Measurements from ENCODE around the gene METTL16.

METTL16 gene

GRCh38 chr17:2481760-2482159 is 29.9 kb downstream of the METTL16 start:
- no peak overlapping the region for H3K9ac ChIP-seq
- peak overlapping the region; percentile 69; the same call in 1 of the 2 replicates for H3K4me2 ChIP-seq
- peaks cover 52% of the 10 kb centered on the region for H3K4me1 ChIP-seq
- peaks cover 62% of the 10 kb centered on the region for H4K20me1 ChIP-seq
- TF ChIP-seq Cebpa-rat (IDR thresholded peaks at IDR 0.05), result no peak
- peaks cover 34% of the 10 kb centered on the region for H3K36me3 ChIP-seq
- H3K4me3 ChIP-seq, result no peak overlapping the region
- H3K27ac ChIP-seq, result no peak overlapping the region
- no peaks in the 10 kb centered on the region for H3K27me3 ChIP-seq
- H3K9me3 ChIP-seq, result no peaks in the 10 kb centered on the region

GRCh38 chr17:2478458-2478857 is 33.2 kb downstream of the METTL16 start:
- no peak overlapping the region for H3K4me2 ChIP-seq
- no peaks in the 10 kb centered on the region for H3K9me3 ChIP-seq
- H3K36me3 ChIP-seq, result peaks cover 67% of the 10 kb centered on the region
- H3K27me3 ChIP-seq, result no peaks in the 10 kb centered on the region
- H3K4me1 ChIP-seq, result peaks cover 21% of the 10 kb centered on the region
- peaks cover 37% of the 10 kb centered on the region for H4K20me1 ChIP-seq
- no peak for TF ChIP-seq Cebpa-rat (IDR thresholded peaks at IDR 0.05)
- no peak overlapping the region for H3K9ac ChIP-seq
- H3K27ac ChIP-seq, result no peak overlapping the region
- H3K4me3 ChIP-seq, result no peak overlapping the region

- H3K27me3 ChIP-seq, result no peaks in the 10 kb centered on the region
- peaks cover 13% of the 10 kb centered on the region; the same call in 1 of the 2 replicates for H4K20me1 ChIP-seq
- H3K9me3 ChIP-seq, result no peaks in the 10 kb centered on the region
- no peak overlapping the region for H3K4me2 ChIP-seq
- TF ChIP-seq Cebpa-rat (IDR thresholded peaks at IDR 0.05), result no peak
- H3K9ac ChIP-seq, result no peak overlapping the region
- H3K27ac ChIP-seq, result no peak overlapping the region
- H3K36me3 ChIP-seq, result peaks cover 98% of the 10 kb centered on the region
- no peaks in the 10 kb centered on the region for H3K4me1 ChIP-seq
- no peak overlapping the region for H3K4me3 ChIP-seq
Observed at GRCh38 chr17:2475056-2475455, 36.6 kb downstream of the METTL16 start.

- Histone ChIP-seq H3K4me3 (no peak overlapping the region), H3K27ac (no peak overlapping the region), H4K20me1 (peaks cover 9% of the 10 kb centered on the region; the same call in 1 of the 2 replicates), H3K27me3 (no peaks in the 10 kb centered on the region), H3K36me3 (peaks cover 98% of the 10 kb centered on the region), H3K4me2 (no peak overlapping the region), H3K9ac (no peak overlapping the region), H3K4me1 (no peaks in the 10 kb centered on the region), H3K9me3 (no peaks in the 10 kb centered on the region)
- no peak for TF ChIP-seq Cebpa-rat (IDR thresholded peaks at IDR 0.05)
Observed at GRCh38 chr17:2474371-2474770, 37.3 kb downstream of the METTL16 start.

- Histone ChIP-seq H3K36me3 (peaks cover 99% of the 10 kb centered on the region), H3K4me3 (no peak overlapping the region)
- TF ChIP-seq Cebpa-rat (IDR thresholded peaks at IDR 0.05), result no peak
Observed at GRCh38 chr17:2468270-2468669, 43.4 kb downstream of the METTL16 start.

GRCh38 chr17:2466931-2467330 is 44.8 kb downstream of the METTL16 start:
- Histone ChIP-seq H3K9ac (no peak overlapping the region), H3K9me3 (no peaks in the 10 kb centered on the region), H3K4me2 (no peak overlapping the region), H4K20me1 (no peaks in the 10 kb centered on the region), H3K27me3 (no peaks in the 10 kb centered on the region), H3K27ac (no peak overlapping the region), H3K4me1 (no peaks in the 10 kb centered on the region), H3K4me3 (no peak overlapping the region), H3K36me3 (peaks cover 99% of the 10 kb centered on the region)
- no peak for TF ChIP-seq Cebpa-rat (IDR thresholded peaks at IDR 0.05)

More at GRCh38 chr17:2468270-2468669, 43.4 kb downstream of the METTL16 start:
- no peaks in the 10 kb centered on the region for H4K20me1 ChIP-seq
- no peaks in the 10 kb centered on the region for H3K4me1 ChIP-seq
- H3K27me3 ChIP-seq, result no peaks in the 10 kb centered on the region
- no peak overlapping the region for H3K9ac ChIP-seq
- no peaks in the 10 kb centered on the region for H3K9me3 ChIP-seq
- no peak overlapping the region for H3K4me2 ChIP-seq
- H3K27ac ChIP-seq, result no peak overlapping the region

GRCh38 chr17:2462481-2462880 is 49.2 kb downstream of the METTL16 start:
- Histone ChIP-seq H4K20me1 (no peaks in the 10 kb centered on the region), H3K9ac (no peak overlapping the region), H3K36me3 (peaks cover 99% of the 10 kb centered on the region), H3K27ac (no peak overlapping the region), H3K27me3 (no peaks in the 10 kb centered on the region), H3K4me2 (no peak overlapping the region), H3K4me1 (no peaks in the 10 kb centered on the region), H3K9me3 (no peaks in the 10 kb centered on the region), H3K4me3 (no peak overlapping the region)
- no peak for TF ChIP-seq Cebpa-rat (IDR thresholded peaks at IDR 0.05)

GRCh38 chr17:2459917-2460271 is 51.8 kb downstream of the METTL16 start:
- Histone ChIP-seq H3K4me2 (no peak overlapping the region), H3K4me1 (no peaks in the 10 kb centered on the region), H4K20me1 (no peaks in the 10 kb centered on the region), H3K27ac (no peak overlapping the region), H3K9ac (no peak overlapping the region), H3K9me3 (no peaks in the 10 kb centered on the region), H3K27me3 (no peaks in the 10 kb centered on the region), H3K36me3 (peaks cover 100% of the 10 kb centered on the region), H3K4me3 (no peak overlapping the region)
- no peak for TF ChIP-seq Cebpa-rat (IDR thresholded peaks at IDR 0.05)

GRCh38 chr17:2457913-2458312 is 53.8 kb downstream of the METTL16 start:
- no peak overlapping the region for H3K9ac ChIP-seq

GRCh38 chr17:2456475-2456874 is 55.2 kb downstream of the METTL16 start:
- Histone ChIP-seq H4K20me1 (no peaks in the 10 kb centered on the region), H3K36me3 (peaks cover 82% of the 10 kb centered on the region), H3K27ac (no peak overlapping the region), H3K4me1 (peaks cover 18% of the 10 kb centered on the region; the same call in 1 of the 2 replicates), H3K4me2 (no peak overlapping the region), H3K4me3 (no peak overlapping the region), H3K27me3 (no peaks in the 10 kb centered on the region), H3K9me3 (no peaks in the 10 kb centered on the region), H3K9ac (no peak overlapping the region)
- no peak for TF ChIP-seq Cebpa-rat (IDR thresholded peaks at IDR 0.05)

More at GRCh38 chr17:2457913-2458312, 53.8 kb downstream of the METTL16 start:
- Histone ChIP-seq H3K27ac (no peak overlapping the region), H3K4me1 (peaks cover 5% of the 10 kb centered on the region; the same call in 1 of the 2 replicates), H3K4me2 (no peak overlapping the region), H3K9me3 (no peaks in the 10 kb centered on the region), H3K36me3 (peaks cover 91% of the 10 kb centered on the region), H3K4me3 (no peak overlapping the region), H3K27me3 (no peaks in the 10 kb centered on the region), H4K20me1 (no peaks in the 10 kb centered on the region)
- no peak for TF ChIP-seq Cebpa-rat (IDR thresholded peaks at IDR 0.05)

- H3K4me2 ChIP-seq, result no peak overlapping the region
- no peak overlapping the region for H3K27ac ChIP-seq
- peaks cover 81% of the 10 kb centered on the region for H3K36me3 ChIP-seq
- H4K20me1 ChIP-seq, result no peaks in the 10 kb centered on the region
- H3K4me1 ChIP-seq, result peaks cover 18% of the 10 kb centered on the region; the same call in 1 of the 2 replicates
- H3K27me3 ChIP-seq, result no peaks in the 10 kb centered on the region
- TF ChIP-seq Cebpa-rat (IDR thresholded peaks at IDR 0.05), result no peak
- H3K9ac ChIP-seq, result no peak overlapping the region
- H3K4me3 ChIP-seq, result no peak overlapping the region
- no peaks in the 10 kb centered on the region for H3K9me3 ChIP-seq
Observed at GRCh38 chr17:2455956-2456355, 55.7 kb downstream of the METTL16 start.

Data from BLaER1 (cell line).